PFSK-1 (cell line): ENCODE measurements around the gene RFX2.

ENCODE experiments used
- FOXP2 ChIP-seq: optimal IDR thresholded peaks from 2 replicates; pipeline ENCODE3; 2011; ENCODE audit warnings: borderline replicate concordance, control low read depth, inconsistent platforms; ENCODE audit not compliant: insufficient read depth; ENCODE audit errors: extremely low read length, extremely low read depth
- POLR2AphosphoS5 ChIP-seq: IDR thresholded peaks from 2 replicates; pipeline ENCODE4 v1.6.1; 2012; ENCODE audit warnings: low read depth, mild to moderate bottlenecking, control low read depth, low read length, moderate library complexity
- SIN3A ChIP-seq: IDR thresholded peaks from 2 replicates; pipeline ENCODE4 v1.6.1; 2012; ENCODE audit warnings: mild to moderate bottlenecking, low read length, moderate library complexity, borderline replicate concordance; ENCODE audit not compliant: insufficient read depth
- TAF1 ChIP-seq: IDR thresholded peaks from 2 replicates; pipeline ENCODE4 v1.6.1; 2012; ENCODE audit warnings: low read length, control low read depth, borderline replicate concordance; ENCODE audit not compliant: insufficient read depth
- TF ChIP-seq, protein P1 (sequence below), 2 experiments: IDR thresholded peaks; 2 replicates each; pipeline versions ENCODE4 v1.6.1 to v1.8.0; 2011 to 2012; ENCODE audit warnings: low read depth in 2 of 2, low read length in 2 of 2, control low read depth in 1 of 2, inconsistent platforms in 1 of 2, mild to moderate bottlenecking in 1 of 2, moderate library complexity in 1 of 2; ENCODE audit not compliant: insufficient read depth in 1 of 2

DNA sequence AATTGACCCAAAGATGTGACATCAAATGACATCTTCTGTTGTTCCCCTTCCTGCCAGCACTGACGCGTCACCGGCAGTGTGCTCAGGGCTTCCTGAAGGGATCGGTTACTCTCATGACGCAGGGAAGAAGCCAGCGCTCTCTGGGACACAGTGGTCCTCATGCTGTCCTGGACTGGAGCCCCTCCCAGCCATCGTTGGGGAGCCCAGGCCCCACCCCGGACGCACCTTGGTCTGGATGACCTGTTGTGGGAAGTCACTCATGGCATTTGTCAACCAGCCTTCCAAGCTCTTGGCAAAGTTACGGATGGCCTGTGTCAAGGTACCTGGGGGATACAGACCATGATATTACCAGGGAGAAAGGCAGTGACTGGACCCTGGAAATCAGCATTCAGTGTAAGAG is 106.3 kb downstream of the RFX2 start:
- TF ChIP-seq TAF1 (no peak), SIN3A (no peak), POLR2AphosphoS5 (no peak), FOXP2 (no peak)
- TF ChIP-seq, protein P1, sequence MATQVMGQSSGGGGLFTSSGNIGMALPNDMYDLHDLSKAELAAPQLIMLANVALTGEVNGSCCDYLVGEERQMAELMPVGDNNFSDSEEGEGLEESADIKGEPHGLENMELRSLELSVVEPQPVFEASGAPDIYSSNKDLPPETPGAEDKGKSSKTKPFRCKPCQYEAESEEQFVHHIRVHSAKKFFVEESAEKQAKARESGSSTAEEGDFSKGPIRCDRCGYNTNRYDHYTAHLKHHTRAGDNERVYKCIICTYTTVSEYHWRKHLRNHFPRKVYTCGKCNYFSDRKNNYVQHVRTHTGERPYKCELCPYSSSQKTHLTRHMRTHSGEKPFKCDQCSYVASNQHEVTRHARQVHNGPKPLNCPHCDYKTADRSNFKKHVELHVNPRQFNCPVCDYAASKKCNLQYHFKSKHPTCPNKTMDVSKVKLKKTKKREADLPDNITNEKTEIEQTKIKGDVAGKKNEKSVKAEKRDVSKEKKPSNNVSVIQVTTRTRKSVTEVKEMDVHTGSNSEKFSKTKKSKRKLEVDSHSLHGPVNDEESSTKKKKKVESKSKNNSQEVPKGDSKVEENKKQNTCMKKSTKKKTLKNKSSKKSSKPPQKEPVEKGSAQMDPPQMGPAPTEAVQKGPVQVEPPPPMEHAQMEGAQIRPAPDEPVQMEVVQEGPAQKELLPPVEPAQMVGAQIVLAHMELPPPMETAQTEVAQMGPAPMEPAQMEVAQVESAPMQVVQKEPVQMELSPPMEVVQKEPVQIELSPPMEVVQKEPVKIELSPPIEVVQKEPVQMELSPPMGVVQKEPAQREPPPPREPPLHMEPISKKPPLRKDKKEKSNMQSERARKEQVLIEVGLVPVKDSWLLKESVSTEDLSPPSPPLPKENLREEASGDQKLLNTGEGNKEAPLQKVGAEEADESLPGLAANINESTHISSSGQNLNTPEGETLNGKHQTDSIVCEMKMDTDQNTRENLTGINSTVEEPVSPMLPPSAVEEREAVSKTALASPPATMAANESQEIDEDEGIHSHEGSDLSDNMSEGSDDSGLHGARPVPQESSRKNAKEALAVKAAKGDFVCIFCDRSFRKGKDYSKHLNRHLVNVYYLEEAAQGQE (IDR thresholded peaks at IDR 0.05; ENCODE audit: insufficient read depth in 1 of 2, low read depth in 2 of 2, low read length in 2 of 2): no peak
